Activated naive CD4-positive, alpha-beta T cell treated with anti-CD3 and anti-CD28 coated beads, Interleukin-2, amount 50 U/mL, for 72 hours (primary cell): ENCODE measurements around the gene FAM228A. TPM values are rescaled to one million over a fixed set of nuclear protein-coding genes. Genes with fewer than 3 reads are reported as not detected.

Experiments
- total RNA-seq, 2 donors: library from RNA; stranded (reverse); gene quantifications; one replicate each; pipeline ENCODE4 v1.2.3, GENCODE V29; 2022

The FAM228A gene
- total RNA-seq, 2 donors from 2014 or later = 0.14 to 0.30 TPM

Other genes starting within 250 kb of the FAM228A start
- gene ATAD2B, start 247.9 kb upstream of the FAM228A start, total RNA-seq = 10 to 100 TPM; 16.1 to 16.7 TPM
- 10 to 100 TPM in 1 of 2 donors, 1 to 10 TPM in 1; 9.3 to 13.0 TPM for gene UBXN2A, start 234.6 kb upstream of the FAM228A start, total RNA-seq
- gene MFSD2B, start 165.0 kb upstream of the FAM228A start, total RNA-seq = under 1 TPM in 1 of 2 donors, not detected in 1; 0.16 TPM
- 10 to 100 TPM; 16.9 to 24.5 TPM for gene WDCP, start 127.7 kb upstream of the FAM228A start, total RNA-seq
- gene FKBP1B, start 125.3 kb upstream of the FAM228A start, total RNA-seq = 1 to 10 TPM in 1 of 2 donors, under 1 TPM in 1; 0.64 to 1.4 TPM
- 100 to 1,000 TPM; 137 to 171 TPM for gene SF3B6, start 98.7 kb upstream of the FAM228A start, total RNA-seq
- 1 to 10 TPM; 1.8 to 2.6 TPM for gene TP53I3, start 90.2 kb upstream of the FAM228A start, total RNA-seq
- not detected for gene PFN4, start 51.7 kb upstream of the FAM228A start, total RNA-seq
- 1 to 10 TPM; 5.8 to 7.9 TPM for gene FAM228B, start 51.6 kb upstream of the FAM228A start, total RNA-seq
- 10 to 100 TPM; 48.7 to 51.2 TPM for gene ITSN2, start 185.5 kb downstream of the FAM228A start, total RNA-seq